Urinary bladder (tissue), 4 donors: ENCODE data around the gene CCL4. TPM values are rescaled to one million over a fixed set of nuclear protein-coding genes. Genes with fewer than 3 reads are reported as not detected.
"Not testable (repeated sequence)": the region's sequence is repeated elsewhere in the genome, so short reads cannot be mapped to it uniquely, and the experiment has no call there.

Experiments used
- DNase-seq: peaks from one replicate; pipeline ENCODE4 v3.0.0-alpha.2; 2015; ENCODE audit errors: extremely low spot score
- H3K27ac ChIP-seq: one replicate; pipeline ENCODE4 v1.5.1; 2013; ENCODE audit warnings: low read depth, mild to moderate bottlenecking, moderate library complexity
- H3K36me3 ChIP-seq: one replicate; pipeline ENCODE4 v1.6.1; 2013; ENCODE audit warnings: mild to moderate bottlenecking, moderate library complexity; ENCODE audit not compliant: insufficient read depth
- H3K4me1 ChIP-seq: one replicate; pipeline ENCODE4 v1.6.1; 2013; ENCODE audit warnings: mild to moderate bottlenecking, moderate library complexity; ENCODE audit not compliant: insufficient read depth
- H3K4me3 ChIP-seq: one replicate; pipeline ENCODE4 v1.5.1; 2013; ENCODE audit warnings: low read depth, low read length
- WGBS: extraction: QIAGEN DNeasy Blood & Tissue Kit; methylation state at CpG from one replicate; pipeline ENCODE4 v1.1.7; 2013; 5-methylcytosine and 5-hydroxymethylcytosine counted together
- polyA plus RNA-seq: library from polyadenylated mRNA; stranded (reverse); fragments of 200-250 nt; gene quantifications from one replicate; pipeline ENCODE4 v1.2.3, GENCODE V29; 2013
- total RNA-seq: library from RNA; depleted of rRNA; stranded (reverse); fragments of >200 nt; gene quantifications from one replicate; pipeline ENCODE4 v1.2.3, GENCODE V29; 2014
- donor health status: healthy with polysubstance abuse.
- donor health status: healthy.

CCL4 gene
- total and polyA plus RNA-seq, 2 donors, result 2.4 to 3.1 TPM

- H3K4me3 ChIP-seq, H3K36me3 ChIP-seq, H3K4me1 ChIP-seq, DNase-seq, H3K27ac ChIP-seq: not testable (repeated sequence)
- 80% methylated on average over 6 of the region's 6 CpGs for WGBS
These were observed 10.9 kb upstream of the CCL4 start for GRCh38 chr17:36092715-36093114.

GRCh38 chr17:36094232-36094631 is 9.4 kb upstream of the CCL4 start:
- Histone ChIP-seq H3K36me3 (no peaks in the 10 kb centered on the region), H3K4me3 (no peak overlapping the region), H3K4me1 (no peaks in the 10 kb centered on the region), H3K27ac (no peak overlapping the region)
- no peak for DNase-seq
- WGBS, result 87% methylated on average over 1 of the region's 1 CpG

GRCh38 chr17:36094746-36095145 is 8.9 kb upstream of the CCL4 start:
- H3K27ac ChIP-seq, result no peak overlapping the region
- no peak for DNase-seq
- WGBS, result 90% methylated on average over 7 of the region's 7 CpGs
- no peak overlapping the region for H3K4me3 ChIP-seq
- no peaks in the 10 kb centered on the region for H3K4me1 ChIP-seq
- no peaks in the 10 kb centered on the region for H3K36me3 ChIP-seq

- 75% methylated on average over 1 of the region's 1 CpG for WGBS
- no peak overlapping the region for H3K27ac ChIP-seq
- H3K4me1 ChIP-seq, result no peaks in the 10 kb centered on the region
- no peaks in the 10 kb centered on the region for H3K36me3 ChIP-seq
- DNase-seq, result no peak
- no peak overlapping the region for H3K4me3 ChIP-seq
These were observed 7.6 kb upstream of the CCL4 start for GRCh38 chr17:36095992-36096391.

GRCh38 chr17:36099004-36099403 is 4.6 kb upstream of the CCL4 start:
- not testable (repeated sequence) for DNase-seq, H3K27ac ChIP-seq, H3K36me3 ChIP-seq, H3K4me1 ChIP-seq, H3K4me3 ChIP-seq
- WGBS, result 80% methylated on average over 1 of the region's 1 CpG

GRCh38 chr17:36104246-36104645 is 619 bp downstream of the CCL4 start:
- WGBS, result 45% methylated on average over 6 of the region's 7 CpGs
- H3K36me3 ChIP-seq, H3K4me3 ChIP-seq, DNase-seq, H3K4me1 ChIP-seq, H3K27ac ChIP-seq: not testable (repeated sequence)

- Histone ChIP-seq H3K4me3 (no peak overlapping the region), H3K27ac (no peak overlapping the region), H3K4me1 (no peaks in the 10 kb centered on the region), H3K36me3 (no peaks in the 10 kb centered on the region)
- no peak for DNase-seq
- 45% methylated on average over 4 of the region's 4 CpGs for WGBS
These were observed 1.1 kb downstream of the CCL4 start for GRCh38 chr17:36104701-36105181.

GRCh38 chr17:36105781-36106492 is 2.3 kb downstream of the CCL4 start:
- Histone ChIP-seq H3K36me3 (no peaks in the 10 kb centered on the region), H3K4me3 (no peak overlapping the region), H3K4me1 (no peaks in the 10 kb centered on the region), H3K27ac (no peak overlapping the region)
- no peak for DNase-seq
- 79% methylated on average over 5 of the region's 5 CpGs for WGBS

GRCh38 chr17:36106493-36106835 is 2.8 kb downstream of the CCL4 start:
- no peak overlapping the region for H3K27ac ChIP-seq
- H3K4me1 ChIP-seq, result no peaks in the 10 kb centered on the region
- no peaks in the 10 kb centered on the region for H3K36me3 ChIP-seq
- H3K4me3 ChIP-seq, result no peak overlapping the region
- no peak for DNase-seq
- 88% methylated on average over 6 of the region's 6 CpGs for WGBS

GRCh38 chr17:36107660-36108059 is 4.0 kb downstream of the CCL4 start:
- Histone ChIP-seq H3K27ac (no peak overlapping the region), H3K36me3 (no peaks in the 10 kb centered on the region), H3K4me1 (no peaks in the 10 kb centered on the region), H3K4me3 (no peak overlapping the region)
- WGBS, result 89% methylated on average over 3 of the region's 3 CpGs
- no peak for DNase-seq

GRCh38 chr17:36108265-36108664 is 4.6 kb downstream of the CCL4 start:
- 73% methylated on average over 5 of the region's 5 CpGs for WGBS
- H3K4me1 ChIP-seq, H3K27ac ChIP-seq, DNase-seq, H3K4me3 ChIP-seq, H3K36me3 ChIP-seq: not testable (repeated sequence)

- Histone ChIP-seq H3K4me3 (no peak overlapping the region), H3K27ac (no peak overlapping the region), H3K4me1 (no peaks in the 10 kb centered on the region), H3K36me3 (no peaks in the 10 kb centered on the region)
- DNase-seq, result no peak
- WGBS, result 79% methylated on average over 4 of the region's 4 CpGs
These were observed 7.5 kb downstream of the CCL4 start for GRCh38 chr17:36111068-36111490.

GRCh38 chr17:36112572-36112971 is 8.9 kb downstream of the CCL4 start:
- H3K4me3 ChIP-seq, result no peak overlapping the region
- no peaks in the 10 kb centered on the region for H3K36me3 ChIP-seq
- no peaks in the 10 kb centered on the region for H3K4me1 ChIP-seq
- DNase-seq, result no peak
- no peak overlapping the region for H3K27ac ChIP-seq

GRCh38 chr17:36113131-36113530 is 9.5 kb downstream of the CCL4 start:
- not testable (repeated sequence) for H3K4me1 ChIP-seq, DNase-seq, H3K27ac ChIP-seq, H3K36me3 ChIP-seq, H3K4me3 ChIP-seq
- 79% methylated on average over 1 of the region's 1 CpG for WGBS
